K562 (cell line): ENCODE results near the gene SDHAF1.

Source experiments
- ATF1 ChIP-seq, 2 experiments: fragments of 450-650 bp in 1 of 2; IDR thresholded peaks; 2 replicates each; pipeline ENCODE4 v1.6.1; 2016; ENCODE audit warnings: missing compliant biosample characterization in 1 of 2, missing genetic modification characterization in 1 of 2
- CC2D1A ChIP-seq: fragments of 450-650 bp; IDR thresholded peaks from 2 replicates; pipeline ENCODE4 v1.6.1; 2017; ENCODE audit warnings: mild to moderate bottlenecking
- MAFF ChIP-seq: IDR thresholded peaks from 2 replicates; pipeline ENCODE4 v1.6.1; 2012; ENCODE audit warnings: low read length, improper control_type of control experiment
- MAFK ChIP-seq: IDR thresholded peaks from 2 replicates; pipeline ENCODE4 v1.6.1; 2011; ENCODE audit warnings: low read length, improper control_type of control experiment
- POLR2AphosphoS5 ChIP-seq: IDR thresholded peaks from 2 replicates; pipeline ENCODE4 v1.6.1; 2011; ENCODE audit warnings: mild to moderate bottlenecking, low read depth, low read length, moderate library complexity; ENCODE audit not compliant: control insufficient read depth, insufficient read depth
- SMAD3 ChIP-seq: fragments of 450-650 bp; formaldehyde crosslinking; conservative IDR thresholded peaks from 2 replicates; pipeline ENCODE4 v1.4.0; 2020; ENCODE audit warnings: mild to moderate bottlenecking
- ZBTB1 ChIP-seq: sonication (generic); formaldehyde crosslinking; IDR thresholded peaks from 2 replicates; pipeline ENCODE4 v1.8.1; 2023; ENCODE audit warnings: missing genetic modification reagents, low read depth, mild to moderate bottlenecking, borderline replicate concordance
- TF ChIP-seq, protein P1 (sequence below): fragments of 450-650 bp; IDR thresholded peaks from 2 replicates; pipeline ENCODE4 v1.6.1; 2016; ENCODE audit warnings: missing biosample characterization, missing genetic modification characterization

DNA sequence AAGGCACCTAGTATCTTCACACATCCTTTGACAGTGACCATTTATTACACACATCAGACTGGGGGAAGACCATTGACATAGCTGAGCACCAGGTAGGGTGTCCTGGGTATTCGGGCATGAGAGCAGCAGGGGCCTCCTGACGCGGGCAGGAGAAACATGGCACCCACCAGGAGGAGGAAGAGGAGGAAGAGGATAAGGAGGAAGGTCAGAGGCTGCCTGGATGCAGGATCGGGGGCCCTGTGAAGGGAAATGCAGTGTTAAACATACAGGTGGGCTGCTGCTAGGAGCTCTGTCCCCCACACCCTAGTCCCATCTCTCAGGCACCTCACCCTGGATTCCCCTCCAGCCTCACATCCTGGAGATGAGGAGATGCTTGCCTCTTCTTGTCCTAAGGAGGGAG, 8.3 kb downstream of the SDHAF1 start:
- TF ChIP-seq, protein P1, sequence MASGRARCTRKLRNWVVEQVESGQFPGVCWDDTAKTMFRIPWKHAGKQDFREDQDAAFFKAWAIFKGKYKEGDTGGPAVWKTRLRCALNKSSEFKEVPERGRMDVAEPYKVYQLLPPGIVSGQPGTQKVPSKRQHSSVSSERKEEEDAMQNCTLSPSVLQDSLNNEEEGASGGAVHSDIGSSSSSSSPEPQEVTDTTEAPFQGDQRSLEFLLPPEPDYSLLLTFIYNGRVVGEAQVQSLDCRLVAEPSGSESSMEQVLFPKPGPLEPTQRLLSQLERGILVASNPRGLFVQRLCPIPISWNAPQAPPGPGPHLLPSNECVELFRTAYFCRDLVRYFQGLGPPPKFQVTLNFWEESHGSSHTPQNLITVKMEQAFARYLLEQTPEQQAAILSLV (tag), result no peak
- no peak for TF ChIP-seq SMAD3 (CRISPR knock-in tag)
- TF ChIP-seq ZBTB1 (CRISPR knock-in tag), result no peak
- TF ChIP-seq MAFK, result no peak
- TF ChIP-seq MAFF, result no peak
- no peak for TF ChIP-seq ATF1 (CRISPR knock-in tag; IDR thresholded peaks at IDR 0.05)
- TF ChIP-seq ATF1 (tag; IDR thresholded peaks at IDR 0.05), result no peak
- no peak for TF ChIP-seq CC2D1A
- TF ChIP-seq POLR2AphosphoS5, result no peak
